HL-60 (cell line): ENCODE measurements around the gene ALDH1A1.

ENCODE experiments used
- POLR2AphosphoS5 ChIP-seq: IDR thresholded peaks from 2 replicates; pipeline ENCODE4 v1.6.1; 2012; ENCODE audit warnings: low read depth
- SPI1 ChIP-seq: IDR thresholded peaks from 2 replicates; pipeline ENCODE4 v1.6.1; 2012; ENCODE audit warnings: low read depth, mild to moderate bottlenecking, borderline replicate concordance
- TF ChIP-seq, protein P1 (sequence below): IDR thresholded peaks from one replicate; pipeline ENCODE4 v1.5.1; 2011; ENCODE audit warnings: low read length, control low read depth, inconsistent platforms; ENCODE audit not compliant: insufficient read depth
- TF ChIP-seq, protein P2 (sequence below): IDR thresholded peaks from 2 replicates; pipeline ENCODE4 v1.6.1; 2012; ENCODE audit warnings: low read depth; ENCODE audit not compliant: insufficient replicate concordance

DNA sequence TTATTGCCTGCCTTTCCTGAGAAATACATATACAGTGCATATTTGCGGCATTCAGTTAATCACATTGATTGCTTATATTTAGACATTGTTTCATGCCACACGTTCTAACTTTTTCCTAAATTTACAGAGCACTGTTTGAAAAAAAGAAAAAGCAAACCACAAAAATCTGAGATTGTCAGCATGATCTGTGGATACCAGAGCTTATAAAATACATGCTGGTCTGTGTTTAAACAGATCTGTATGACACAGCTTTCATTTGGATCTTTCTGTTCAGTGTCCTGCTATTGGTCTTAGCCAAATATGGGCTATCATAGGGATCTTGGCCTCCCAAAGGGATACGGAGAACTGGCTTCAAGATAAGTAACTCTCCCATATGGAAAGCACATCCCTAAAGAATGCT is 20.2 kb downstream of the ALDH1A1 start:
- TF ChIP-seq, protein P1, sequence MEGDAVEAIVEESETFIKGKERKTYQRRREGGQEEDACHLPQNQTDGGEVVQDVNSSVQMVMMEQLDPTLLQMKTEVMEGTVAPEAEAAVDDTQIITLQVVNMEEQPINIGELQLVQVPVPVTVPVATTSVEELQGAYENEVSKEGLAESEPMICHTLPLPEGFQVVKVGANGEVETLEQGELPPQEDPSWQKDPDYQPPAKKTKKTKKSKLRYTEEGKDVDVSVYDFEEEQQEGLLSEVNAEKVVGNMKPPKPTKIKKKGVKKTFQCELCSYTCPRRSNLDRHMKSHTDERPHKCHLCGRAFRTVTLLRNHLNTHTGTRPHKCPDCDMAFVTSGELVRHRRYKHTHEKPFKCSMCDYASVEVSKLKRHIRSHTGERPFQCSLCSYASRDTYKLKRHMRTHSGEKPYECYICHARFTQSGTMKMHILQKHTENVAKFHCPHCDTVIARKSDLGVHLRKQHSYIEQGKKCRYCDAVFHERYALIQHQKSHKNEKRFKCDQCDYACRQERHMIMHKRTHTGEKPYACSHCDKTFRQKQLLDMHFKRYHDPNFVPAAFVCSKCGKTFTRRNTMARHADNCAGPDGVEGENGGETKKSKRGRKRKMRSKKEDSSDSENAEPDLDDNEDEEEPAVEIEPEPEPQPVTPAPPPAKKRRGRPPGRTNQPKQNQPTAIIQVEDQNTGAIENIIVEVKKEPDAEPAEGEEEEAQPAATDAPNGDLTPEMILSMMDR: no peak
- no peak for TF ChIP-seq POLR2AphosphoS5
- TF ChIP-seq, protein P2, sequence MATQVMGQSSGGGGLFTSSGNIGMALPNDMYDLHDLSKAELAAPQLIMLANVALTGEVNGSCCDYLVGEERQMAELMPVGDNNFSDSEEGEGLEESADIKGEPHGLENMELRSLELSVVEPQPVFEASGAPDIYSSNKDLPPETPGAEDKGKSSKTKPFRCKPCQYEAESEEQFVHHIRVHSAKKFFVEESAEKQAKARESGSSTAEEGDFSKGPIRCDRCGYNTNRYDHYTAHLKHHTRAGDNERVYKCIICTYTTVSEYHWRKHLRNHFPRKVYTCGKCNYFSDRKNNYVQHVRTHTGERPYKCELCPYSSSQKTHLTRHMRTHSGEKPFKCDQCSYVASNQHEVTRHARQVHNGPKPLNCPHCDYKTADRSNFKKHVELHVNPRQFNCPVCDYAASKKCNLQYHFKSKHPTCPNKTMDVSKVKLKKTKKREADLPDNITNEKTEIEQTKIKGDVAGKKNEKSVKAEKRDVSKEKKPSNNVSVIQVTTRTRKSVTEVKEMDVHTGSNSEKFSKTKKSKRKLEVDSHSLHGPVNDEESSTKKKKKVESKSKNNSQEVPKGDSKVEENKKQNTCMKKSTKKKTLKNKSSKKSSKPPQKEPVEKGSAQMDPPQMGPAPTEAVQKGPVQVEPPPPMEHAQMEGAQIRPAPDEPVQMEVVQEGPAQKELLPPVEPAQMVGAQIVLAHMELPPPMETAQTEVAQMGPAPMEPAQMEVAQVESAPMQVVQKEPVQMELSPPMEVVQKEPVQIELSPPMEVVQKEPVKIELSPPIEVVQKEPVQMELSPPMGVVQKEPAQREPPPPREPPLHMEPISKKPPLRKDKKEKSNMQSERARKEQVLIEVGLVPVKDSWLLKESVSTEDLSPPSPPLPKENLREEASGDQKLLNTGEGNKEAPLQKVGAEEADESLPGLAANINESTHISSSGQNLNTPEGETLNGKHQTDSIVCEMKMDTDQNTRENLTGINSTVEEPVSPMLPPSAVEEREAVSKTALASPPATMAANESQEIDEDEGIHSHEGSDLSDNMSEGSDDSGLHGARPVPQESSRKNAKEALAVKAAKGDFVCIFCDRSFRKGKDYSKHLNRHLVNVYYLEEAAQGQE: no peak
- no peak for TF ChIP-seq SPI1
